Neural progenitor cell (in vitro differentiated cells): Measurements from ENCODE around the gene KRTAP10-9. TPM values are rescaled to one million over a fixed set of nuclear protein-coding genes. Genes with fewer than 3 reads are reported as not detected.

ENCODE experiments used
- DNase-seq: peaks from one replicate; pipeline ENCODE4 v3.0.0-alpha.2; 2016; ENCODE audit warnings: low spot score
- H2AFZ ChIP-seq: fragments of 200-600 bp; sonication (generic); replicated peaks from 2 replicates; pipeline ENCODE4 v1.6.1; 2016; ENCODE audit warnings: antibody characterized with exemption
- H3F3A ChIP-seq: fragments of 200-600 bp; sonication (generic); 2 replicates; pipeline ENCODE4 v1.6.1; 2016; ENCODE audit warnings: antibody characterized with exemption, low read depth
- H3K27ac ChIP-seq: fragments of 200-600 bp; sonication (generic); 2 replicates; pipeline ENCODE4 v1.5.1; 2016; ENCODE audit warnings: mild to moderate bottlenecking
- H3K27me3 ChIP-seq: fragments of 200-600 bp; sonication (generic); 2 replicates; pipeline ENCODE4 v1.6.1; 2016; ENCODE audit warnings: mild to moderate bottlenecking, moderate library complexity
- H3K36me3 ChIP-seq: fragments of 200-600 bp; sonication (generic); 2 replicates; pipeline ENCODE4 v1.5.1; 2016
- H3K4me1 ChIP-seq: fragments of 200-600 bp; sonication (generic); 2 replicates; pipeline ENCODE4 v1.6.1; 2016; ENCODE audit warnings: mixed run types
- H3K4me2 ChIP-seq: fragments of 200-600 bp; sonication (generic); 2 replicates; pipeline ENCODE4 v1.6.1; 2016
- H3K4me3 ChIP-seq: fragments of 200-600 bp; sonication (generic); 2 replicates; pipeline ENCODE4 v1.5.1; 2016
- H3K79me2 ChIP-seq: fragments of 200-600 bp; sonication (generic); 2 replicates; pipeline ENCODE4 v1.6.1; 2016; ENCODE audit warnings: low read depth
- H3K9ac ChIP-seq: fragments of 200-600 bp; sonication (generic); 2 replicates; pipeline ENCODE4 v1.6.1; 2016
- H3K9me3 ChIP-seq: fragments of 200-600 bp; sonication (generic); 2 replicates; pipeline ENCODE4 v1.5.1; 2016; ENCODE audit warnings: low read depth
- H4K20me1 ChIP-seq: fragments of 200-600 bp; sonication (generic); 2 replicates; pipeline ENCODE4 v1.6.1; 2016; ENCODE audit warnings: low read depth
- H3K27ac Mint-ChIP-seq: 3 replicates; pipeline ENCODE4 v1.8.0; 2021; ENCODE audit warnings: mixed read lengths
- H3K27me3 Mint-ChIP-seq: 2 replicates; pipeline ENCODE4 v1.8.0; 2022; ENCODE audit warnings: low read depth, mild to moderate bottlenecking, inconsistent platforms, moderate library complexity, mixed read lengths; ENCODE audit not compliant: insufficient read depth
- H3K36me3 Mint-ChIP-seq: 3 replicates; pipeline ENCODE4 v1.8.0; 2021; ENCODE audit warnings: mixed read lengths
- H3K4me1 Mint-ChIP-seq: 3 replicates; pipeline ENCODE4 v1.8.0; 2021; ENCODE audit warnings: mixed read lengths
- H3K4me3 Mint-ChIP-seq: 3 replicates; pipeline ENCODE4 v1.8.0; 2021; ENCODE audit warnings: mild to moderate bottlenecking, moderate library complexity, mixed read lengths
- H3K9me3 Mint-ChIP-seq: 3 replicates; pipeline ENCODE4 v1.8.0; 2020; ENCODE audit warnings: mixed read lengths
- EZH2 ChIP-seq: fragments of 200-600 bp; sonication (generic); IDR thresholded peaks from 2 replicates; pipeline ENCODE4 v1.6.1; 2017; ENCODE audit warnings: antibody characterized with exemption, mild to moderate bottlenecking, moderate library complexity
- EZH2phosphoT487 ChIP-seq: fragments of 200-600 bp; sonication (generic); IDR thresholded peaks from 2 replicates; pipeline ENCODE4 v1.6.1; 2017; ENCODE audit warnings: antibody characterized with exemption
- total RNA-seq: library from RNA; depleted of rRNA; stranded (reverse); fragments of >200 nt; gene quantifications from 2 replicates; pipeline ENCODE4 v1.2.3, GENCODE V29; 2015; ENCODE audit warnings: low replicate concordance
- TF ChIP-seq, protein P1 (sequence below): fragments of 200-600 bp; sonication (generic); IDR thresholded peaks from 2 replicates; pipeline ENCODE4 v1.5.1; 2017; ENCODE audit warnings: antibody characterized with exemption, mild to moderate bottlenecking

KRTAP10-9 gene
- total RNA-seq, 1 donor from 2014 or later: not detected

DNA sequence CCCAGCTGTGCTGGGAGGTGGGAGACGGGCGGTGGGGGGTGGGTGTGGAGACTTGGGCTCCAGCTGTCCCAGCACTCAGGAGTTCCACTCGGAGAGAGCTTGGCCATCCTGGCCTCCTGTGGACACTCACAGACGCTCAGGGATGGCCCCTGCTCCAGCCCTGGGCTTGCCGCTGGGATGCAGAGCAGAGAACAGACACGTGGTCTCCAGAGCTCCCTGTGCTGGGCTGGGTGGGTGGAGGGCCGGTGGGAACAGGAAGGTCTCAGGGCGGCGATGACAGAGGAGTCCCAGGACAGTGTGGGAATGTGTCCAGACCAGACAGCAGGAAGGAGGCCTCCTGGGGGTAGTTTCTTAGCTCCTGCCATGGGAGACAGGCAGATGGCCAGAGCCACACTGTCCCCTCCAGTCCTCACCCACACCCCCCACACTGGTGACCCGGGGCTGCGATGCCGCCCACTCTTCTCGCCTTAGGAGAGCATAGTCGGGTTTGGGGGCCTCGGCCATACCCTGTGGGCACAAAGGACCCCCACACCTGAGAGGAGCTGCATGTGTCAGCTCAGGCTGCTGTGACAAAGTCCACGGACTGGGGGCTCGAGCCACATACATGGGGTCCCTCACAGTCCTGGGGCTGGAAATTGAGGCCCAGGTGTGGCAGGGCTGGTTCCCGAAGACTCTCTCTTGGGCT, 2.0 kb downstream of the KRTAP10-9 start:
- TF ChIP-seq, protein P1, sequence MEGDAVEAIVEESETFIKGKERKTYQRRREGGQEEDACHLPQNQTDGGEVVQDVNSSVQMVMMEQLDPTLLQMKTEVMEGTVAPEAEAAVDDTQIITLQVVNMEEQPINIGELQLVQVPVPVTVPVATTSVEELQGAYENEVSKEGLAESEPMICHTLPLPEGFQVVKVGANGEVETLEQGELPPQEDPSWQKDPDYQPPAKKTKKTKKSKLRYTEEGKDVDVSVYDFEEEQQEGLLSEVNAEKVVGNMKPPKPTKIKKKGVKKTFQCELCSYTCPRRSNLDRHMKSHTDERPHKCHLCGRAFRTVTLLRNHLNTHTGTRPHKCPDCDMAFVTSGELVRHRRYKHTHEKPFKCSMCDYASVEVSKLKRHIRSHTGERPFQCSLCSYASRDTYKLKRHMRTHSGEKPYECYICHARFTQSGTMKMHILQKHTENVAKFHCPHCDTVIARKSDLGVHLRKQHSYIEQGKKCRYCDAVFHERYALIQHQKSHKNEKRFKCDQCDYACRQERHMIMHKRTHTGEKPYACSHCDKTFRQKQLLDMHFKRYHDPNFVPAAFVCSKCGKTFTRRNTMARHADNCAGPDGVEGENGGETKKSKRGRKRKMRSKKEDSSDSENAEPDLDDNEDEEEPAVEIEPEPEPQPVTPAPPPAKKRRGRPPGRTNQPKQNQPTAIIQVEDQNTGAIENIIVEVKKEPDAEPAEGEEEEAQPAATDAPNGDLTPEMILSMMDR: no peak
- TF ChIP-seq EZH2 (no peak), EZH2phosphoT487 (no peak)
- no peaks in the 10 kb centered on the region for H3K36me3 ChIP-seq
- Mint-ChIP-seq H3K27ac (no peak overlapping the region), H3K36me3 (no peaks in the 10 kb centered on the region), H3K27me3 (peaks cover 2% of the 10 kb centered on the region), H3K4me3 (no peak overlapping the region), H3K4me1 (no peaks in the 10 kb centered on the region), H3K9me3 (peaks cover 41% of the 10 kb centered on the region)
- H3K79me2 ChIP-seq: no peaks in the 10 kb centered on the region
- no peak overlapping the region for H2AFZ ChIP-seq
- H3K27ac ChIP-seq: no peak overlapping the region
- no peaks in the 10 kb centered on the region for H3K4me1 ChIP-seq
- H3K4me3 ChIP-seq: no peak overlapping the region
- no peak overlapping the region for H3K9ac ChIP-seq
- H3K9me3 ChIP-seq: peaks cover 13% of the 10 kb centered on the region
- DNase-seq: no peak
- peaks cover 2% of the 10 kb centered on the region for H3F3A ChIP-seq
- H3K4me2 ChIP-seq: no peak overlapping the region
- no peaks in the 10 kb centered on the region for H3K27me3 ChIP-seq
- H4K20me1 ChIP-seq: no peaks in the 10 kb centered on the region

DNA sequence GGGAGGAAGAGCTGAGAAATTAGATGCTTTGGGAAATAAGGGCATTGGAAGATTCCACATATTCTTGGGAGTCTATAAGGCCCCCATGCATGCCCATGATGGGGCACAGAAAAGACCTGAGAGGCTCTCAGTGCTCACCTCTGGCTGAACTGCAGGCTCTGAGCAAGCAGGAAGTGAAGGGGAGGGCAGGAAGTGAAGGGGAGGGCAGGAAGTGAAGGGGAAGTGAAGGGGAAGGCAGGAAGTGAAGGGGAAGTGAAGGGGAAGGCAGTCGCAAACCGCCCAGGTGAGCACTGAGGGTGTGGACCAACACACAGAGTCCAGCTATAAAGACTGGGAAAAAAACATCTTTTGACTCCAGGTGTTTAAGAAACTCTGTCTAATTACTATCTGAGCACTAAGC, 3.5 kb downstream of the KRTAP10-9 start:
- Mint-ChIP-seq H3K27me3 (peaks cover 2% of the 10 kb centered on the region), H3K36me3 (no peaks in the 10 kb centered on the region), H3K4me3 (no peak overlapping the region), H3K27ac (no peak overlapping the region), H3K9me3 (peaks cover 31% of the 10 kb centered on the region), H3K4me1 (no peaks in the 10 kb centered on the region)
- no peak overlapping the region for H3K27ac ChIP-seq
- peaks cover 2% of the 10 kb centered on the region for H3F3A ChIP-seq
- TF ChIP-seq EZH2 (no peak), EZH2phosphoT487 (no peak)
- TF ChIP-seq, protein P1: no peak
- no peak overlapping the region for H2AFZ ChIP-seq
- H3K36me3 ChIP-seq: no peaks in the 10 kb centered on the region
- H3K9me3 ChIP-seq: peaks cover 8% of the 10 kb centered on the region
- no peak for DNase-seq
- H3K4me2 ChIP-seq: no peak overlapping the region
- no peak overlapping the region for H3K4me3 ChIP-seq
- no peak overlapping the region for H3K9ac ChIP-seq
- no peaks in the 10 kb centered on the region for H3K79me2 ChIP-seq
- no peaks in the 10 kb centered on the region for H4K20me1 ChIP-seq
- no peaks in the 10 kb centered on the region for H3K27me3 ChIP-seq
- no peaks in the 10 kb centered on the region for H3K4me1 ChIP-seq

DNA sequence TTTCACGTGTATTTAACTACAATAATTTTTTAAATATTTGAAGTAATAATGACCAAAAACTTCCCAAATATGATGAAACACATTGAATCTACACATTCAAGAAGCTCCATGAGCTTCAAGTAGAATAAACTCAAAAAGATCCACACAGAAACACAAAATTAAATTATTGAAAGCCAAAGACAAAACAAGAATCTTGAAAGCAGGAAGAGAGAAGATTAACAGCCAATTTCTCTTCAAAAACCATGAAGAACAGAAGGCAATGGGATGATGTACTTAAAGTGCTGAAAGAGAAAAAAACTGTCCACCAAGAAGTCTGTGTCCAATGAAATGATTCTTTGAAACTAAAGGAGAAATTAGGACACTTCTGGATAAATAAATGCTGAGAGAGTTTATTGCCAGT, 5.2 kb downstream of the KRTAP10-9 start:
- no peak overlapping the region for H3K27ac Mint-ChIP-seq
- Histone ChIP-seq H3K79me2 (no peaks in the 10 kb centered on the region), H3K36me3 (no peaks in the 10 kb centered on the region), H3F3A (peaks cover 2% of the 10 kb centered on the region), H3K4me1 (peaks cover 3% of the 10 kb centered on the region), H3K9me3 (peaks cover 8% of the 10 kb centered on the region), H3K4me2 (no peak overlapping the region), H3K4me3 (no peak overlapping the region), H2AFZ (no peak overlapping the region), H3K27me3 (no peaks in the 10 kb centered on the region), H4K20me1 (no peaks in the 10 kb centered on the region), H3K9ac (no peak overlapping the region), H3K27ac (no peak overlapping the region)
- H3K36me3 Mint-ChIP-seq: no peaks in the 10 kb centered on the region
- peaks cover under 1% of the 10 kb centered on the region for H3K4me1 Mint-ChIP-seq
- no peak for TF ChIP-seq EZH2
- no peak for TF ChIP-seq EZH2phosphoT487
- TF ChIP-seq, protein P1: no peak
- DNase-seq: no peak
- peaks cover 29% of the 10 kb centered on the region for H3K9me3 Mint-ChIP-seq
- peaks cover 6% of the 10 kb centered on the region for H3K27me3 Mint-ChIP-seq
- no peak overlapping the region for H3K4me3 Mint-ChIP-seq
